Right lobe of liver (tissue), 6 donors: ENCODE data around the gene KAZN. TPM values are rescaled to one million over a fixed set of nuclear protein-coding genes. Genes with fewer than 3 reads are reported as not detected.

ENCODE experiments used
- ATAC-seq, 4 donors: fragments of 200-7000 bp; cut with Tn5 transposase; one replicate each; pipeline ENCODE4 v1.9.1; 2020; ENCODE audit warnings: mild to moderate bottlenecking in 4 of 4, moderate library complexity in 4 of 4
- DNase-seq, 3 donors: peaks; one replicate each; pipeline ENCODE4 v3.0.0-alpha.2; 2020
- H3K27ac ChIP-seq, 3 donors: fragments of 200-600 bp; one replicate each; pipeline ENCODE4 v1.8.0; 2022
- H3K27me3 ChIP-seq, 2 donors: fragments of 200-600 bp; one replicate each; pipeline ENCODE4 v1.8.0; 2022
- H3K36me3 ChIP-seq, 4 donors: fragments of 200-600 bp; sonication (generic) in 1 of 4; one replicate each; pipeline versions ENCODE4 v1.5.1 to v1.8.0; 2017 to 2022; ENCODE audit warnings: control low read depth in 1 of 4
- H3K4me1 ChIP-seq, 4 donors: fragments of 200-600 bp; sonication (generic) in 1 of 4; one replicate each; pipeline versions ENCODE4 v1.5.1 to v1.8.0; 2017 to 2022; ENCODE audit warnings: control low read depth in 1 of 4
- H3K4me3 ChIP-seq, 3 donors: fragments of 200-600 bp; one replicate each; pipeline ENCODE4 v1.8.0; 2022
- H3K9me3 ChIP-seq, 4 donors: fragments of 200-600 bp; sonication (generic) in 1 of 4; one replicate each; pipeline versions ENCODE4 v1.5.1 to v1.8.0; 2017 to 2022; ENCODE audit warnings: control low read depth in 1 of 4
- POLR2A ChIP-seq: fragments of 450-650 bp; IDR thresholded peaks from one replicate; pipeline ENCODE4 v1.6.1; 2017; ENCODE audit warnings: antibody characterized with exemption, mild to moderate bottlenecking
- WGBS: methylation state at CpG from one replicate; pipeline ENCODE4 v1.1.6; 2018; ENCODE audit warnings: low coverage, low lambda C conversion rate; ENCODE audit not compliant: insufficient coverage; ENCODE audit errors: missing lambda C conversion rate; 5-methylcytosine and 5-hydroxymethylcytosine counted together
- intact Hi-C, 2 donors: fragments of 100-400 bp; cut with DNase I; formaldehyde crosslinking; loops; one replicate each; pipeline versions ENCODE4 v1.11.2 to v1.14.1; 2022
- total RNA-seq, 6 experiments: library from RNA; depleted of rRNA in 2 of 6; stranded (reverse); fragments of >200 nt in 2 of 6; fragmentation: NEBNext Ultra II Directional in 3 of 6; extraction: Animal tissue kit (Norgen Biotek cat#: 25700) in 3 of 6; gene quantifications; one replicate each; pipeline versions ENCODE4 v1.1.0 to v1.2.4, GENCODE V29; 2016 to 2023
- TF ChIP-seq, protein P1 (sequence below), 4 donors: fragments of 200-600 bp in 3 of 4; fragments of 450-650 bp in 1 of 4; IDR thresholded peaks; one replicate each; pipeline versions ENCODE4 v1.5.1 to v1.8.0; 2016 to 2022; ENCODE audit warnings: antibody characterized with exemption in 4 of 4, mild to moderate bottlenecking in 2 of 4
- donor health status: DM: no; HTN: yes; CAD: no.
- donor health status: DM: no; HTN: no; CAD: no.
- donor health status: DM: no; HTN: no; CAD: no.
- donor health status: DM: no; HTN: yes; CAD: no.
- donor health status: DM: no; HTN: yes; CAD: no.

KAZN gene
- total RNA-seq, 6 experiments from 2014 or later: 1.5 to 7.2 (median 2.7) TPM

DNA sequence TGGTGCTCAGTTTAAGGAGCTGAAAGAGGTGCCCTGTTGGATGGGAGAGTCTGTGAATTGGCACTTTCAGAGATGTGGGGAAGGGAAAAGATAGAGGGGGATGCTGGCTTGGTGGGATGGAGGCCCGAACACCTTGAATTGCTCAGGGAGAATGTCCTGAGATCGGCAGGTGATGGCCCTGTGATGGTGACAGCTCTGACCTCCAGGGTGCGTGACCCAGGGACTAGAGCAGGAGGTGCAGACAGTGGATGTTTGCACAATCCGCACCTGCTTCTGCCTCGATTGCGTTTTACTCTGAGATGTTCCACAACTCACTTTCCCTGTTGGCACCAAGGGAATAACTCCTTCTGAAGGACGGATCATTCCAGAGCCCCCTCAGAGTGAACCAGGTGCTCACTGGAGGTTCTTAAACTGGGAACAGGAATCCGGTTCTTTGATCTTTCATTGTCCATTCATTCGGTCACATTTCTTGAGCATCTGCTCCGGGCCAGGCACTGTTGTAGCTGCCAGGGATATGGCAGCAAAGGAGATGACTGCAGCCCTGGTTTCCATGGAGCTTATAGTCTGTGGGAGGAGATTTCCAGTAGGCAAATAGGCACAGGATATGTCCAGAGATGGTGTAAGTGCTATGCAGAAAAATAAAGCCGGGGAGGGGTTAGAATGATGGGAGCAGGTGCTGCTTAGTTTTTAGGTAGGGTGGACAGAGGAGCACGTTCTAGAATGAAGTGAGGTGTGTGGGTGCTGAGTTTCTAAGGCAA, 328.5 kb downstream of the KAZN start:
- intact Hi-C loops: no loop called here
- peaks cover 0 to 13% of the 10 kb centered on the region in 2 donors for H3K27me3 ChIP-seq

DNA sequence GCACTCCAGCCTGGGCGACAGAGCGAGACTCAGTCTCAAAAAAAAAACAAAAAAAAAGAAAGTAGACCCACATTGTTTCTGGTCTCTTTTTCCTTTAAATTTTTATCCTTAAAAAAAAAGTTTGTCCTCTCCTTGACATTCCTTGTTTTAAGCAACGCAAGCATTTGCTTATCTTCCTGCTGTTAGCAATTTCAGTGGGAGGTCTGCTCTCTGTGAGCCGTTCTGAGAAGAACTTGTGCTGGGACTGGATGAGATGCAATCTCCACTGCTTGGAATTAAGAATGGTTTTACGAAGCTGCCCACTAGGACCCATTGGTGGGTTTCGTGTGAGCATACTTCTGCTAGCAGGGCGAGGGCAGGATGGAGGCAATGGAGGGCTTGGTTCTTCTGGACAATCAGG, 329.9 kb downstream of the KAZN start:
- no peak for DNase-seq
- intact Hi-C loops: no loop called here

More for the DNA sequence above, 328.5 kb downstream of the KAZN start:
- ATAC-seq (no peak), DNase-seq (no peak)
- Histone ChIP-seq H3K9me3 (no peaks in the 10 kb centered on the region), H3K4me1 (peaks cover 0 to 14% (median 0%) of the 10 kb centered on the region in 4 donors), H3K27ac (no peak overlapping the region), H3K36me3 (no peaks in the 10 kb centered on the region), H3K4me3 (no peak overlapping the region)
- TF ChIP-seq, protein P1, sequence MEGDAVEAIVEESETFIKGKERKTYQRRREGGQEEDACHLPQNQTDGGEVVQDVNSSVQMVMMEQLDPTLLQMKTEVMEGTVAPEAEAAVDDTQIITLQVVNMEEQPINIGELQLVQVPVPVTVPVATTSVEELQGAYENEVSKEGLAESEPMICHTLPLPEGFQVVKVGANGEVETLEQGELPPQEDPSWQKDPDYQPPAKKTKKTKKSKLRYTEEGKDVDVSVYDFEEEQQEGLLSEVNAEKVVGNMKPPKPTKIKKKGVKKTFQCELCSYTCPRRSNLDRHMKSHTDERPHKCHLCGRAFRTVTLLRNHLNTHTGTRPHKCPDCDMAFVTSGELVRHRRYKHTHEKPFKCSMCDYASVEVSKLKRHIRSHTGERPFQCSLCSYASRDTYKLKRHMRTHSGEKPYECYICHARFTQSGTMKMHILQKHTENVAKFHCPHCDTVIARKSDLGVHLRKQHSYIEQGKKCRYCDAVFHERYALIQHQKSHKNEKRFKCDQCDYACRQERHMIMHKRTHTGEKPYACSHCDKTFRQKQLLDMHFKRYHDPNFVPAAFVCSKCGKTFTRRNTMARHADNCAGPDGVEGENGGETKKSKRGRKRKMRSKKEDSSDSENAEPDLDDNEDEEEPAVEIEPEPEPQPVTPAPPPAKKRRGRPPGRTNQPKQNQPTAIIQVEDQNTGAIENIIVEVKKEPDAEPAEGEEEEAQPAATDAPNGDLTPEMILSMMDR (IDR thresholded peaks at IDR 0.05): no peak
- no peak for TF ChIP-seq POLR2A
- 40% methylated on average over 8 of the region's 12 CpGs for WGBS

GRCh38 chr1:14928886-14929546, 330.5 kb downstream of the KAZN start:
- Histone ChIP-seq H3K27me3 (peaks cover 0 to 10% of the 10 kb centered on the region in 2 donors), H3K4me1 (peaks cover 0 to 14% (median 0%) of the 10 kb centered on the region in 4 donors), H3K4me3 (no peak overlapping the region), H3K36me3 (no peaks in the 10 kb centered on the region), H3K27ac (no peak overlapping the region), H3K9me3 (no peaks in the 10 kb centered on the region)
- DNase-seq: no peak
- WGBS: 69% methylated on average over 1 of the region's 2 CpGs
- no peak for ATAC-seq
- intact Hi-C loops: no loop called here
- TF ChIP-seq POLR2A: no peak
- TF ChIP-seq, protein P1 (IDR thresholded peaks at IDR 0.05): no peak

More for the DNA sequence above, 329.9 kb downstream of the KAZN start:
- Histone ChIP-seq H3K27me3 (peaks cover 0 to 13% of the 10 kb centered on the region in 2 donors), H3K9me3 (no peaks in the 10 kb centered on the region), H3K4me1 (peaks cover 0 to 14% (median 0%) of the 10 kb centered on the region in 4 donors), H3K4me3 (no peak overlapping the region), H3K36me3 (no peaks in the 10 kb centered on the region), H3K27ac (no peak overlapping the region)
- WGBS: 48% methylated on average over 7 of the region's 7 CpGs
- TF ChIP-seq, protein P1 (IDR thresholded peaks at IDR 0.05): no peak
- ATAC-seq: peak in 1 of 4 donors; percentile 10

- Histone ChIP-seq H3K4me1 (peaks cover 0 to 13% (median 0%) of the 10 kb centered on the region in 4 donors), H3K9me3 (no peaks in the 10 kb centered on the region), H3K27ac (peak overlapping the region in 2 of 3 donors; percentile 13 to 43), H3K36me3 (no peaks in the 10 kb centered on the region), H3K27me3 (peaks cover 0 to 8% of the 10 kb centered on the region in 2 donors), H3K4me3 (peak overlapping the region in 1 of 3 donors; percentile 9)
- TF ChIP-seq POLR2A: no peak
- TF ChIP-seq, protein P1 (IDR thresholded peaks at IDR 0.05): no peak
- intact Hi-C loops: no loop called here
- DNase-seq (no peak), ATAC-seq (peak; percentile 61 to 67 (median 62))
- WGBS: 31% methylated on average over 10 of the region's 22 CpGs
Measured at GRCh38 chr1:14929547-14930246, 331.2 kb downstream of the KAZN start.
